GM19372 (cell line): Measurements from ENCODE around the gene CEMIP.

Experiments
- ATAC-seq: cut with Tn5 transposase; IDR thresholded peaks from one replicate; pipeline ENCODE4 v1.9.1; 2021; ENCODE audit warnings: mild to moderate bottlenecking, low read depth, moderate library complexity; ENCODE audit not compliant: unreplicated experiment

CEMIP gene

GRCh38 chr15:80878867-80879250 lies 99.7 kb downstream of the CEMIP start:
- no peak for ATAC-seq

- ATAC-seq: no peak
Observed at GRCh38 chr15:80880086-80880485, 100.9 kb downstream of the CEMIP start.

- no peak for ATAC-seq
Observed at GRCh38 chr15:80883641-80884040, 104.5 kb downstream of the CEMIP start.

DNA sequence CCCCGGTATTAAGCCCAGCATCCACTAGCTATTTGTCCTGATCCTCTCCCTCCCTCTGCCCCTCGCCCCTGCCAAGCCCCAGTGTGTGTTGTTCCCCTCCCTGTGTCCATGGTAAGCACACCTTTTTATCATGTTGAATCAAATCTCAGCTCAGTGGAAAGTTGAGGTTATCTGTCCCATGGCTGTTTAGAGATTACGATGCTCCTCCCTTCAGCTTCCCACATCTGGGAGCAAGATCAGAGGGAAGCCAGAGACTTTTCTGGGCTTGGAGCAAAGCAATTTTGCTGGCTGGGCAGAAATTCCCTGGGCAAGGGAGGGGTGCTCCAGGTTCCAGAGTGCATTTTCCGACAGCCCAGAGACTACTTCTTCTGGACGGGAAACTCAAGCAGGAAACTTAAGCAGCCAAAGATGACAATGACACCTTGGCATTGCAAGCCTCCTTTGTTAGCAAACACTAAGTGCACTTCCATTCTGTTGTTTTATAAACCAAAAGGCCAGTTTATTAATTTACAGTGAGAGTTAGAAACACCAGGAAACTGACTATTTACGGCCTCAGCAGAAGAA lies 105.9 kb downstream of the CEMIP start:
- ATAC-seq: no peak

GRCh38 chr15:80887148-80887547 lies 108.0 kb downstream of the CEMIP start:
- ATAC-seq: no peak

DNA sequence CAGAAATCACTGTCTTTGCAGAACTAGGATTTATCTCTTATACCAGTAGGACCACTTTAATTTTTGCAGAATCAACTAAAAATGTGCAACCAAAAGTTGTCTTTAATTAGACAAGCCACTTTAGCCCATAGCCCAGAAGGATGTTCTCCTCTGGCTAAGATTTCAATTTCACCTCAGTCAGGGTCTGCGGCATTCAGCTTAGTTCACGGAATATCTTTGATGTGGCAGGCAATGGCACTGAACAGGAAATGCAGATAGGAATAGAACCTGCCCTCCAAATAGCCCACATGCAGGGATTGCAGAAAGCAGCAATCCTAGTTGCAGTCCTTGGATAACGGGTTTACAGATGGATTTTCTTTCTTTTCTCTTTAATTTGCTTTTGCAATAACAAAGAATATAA lies 109.7 kb downstream of the CEMIP start:
- no peak for ATAC-seq

DNA sequence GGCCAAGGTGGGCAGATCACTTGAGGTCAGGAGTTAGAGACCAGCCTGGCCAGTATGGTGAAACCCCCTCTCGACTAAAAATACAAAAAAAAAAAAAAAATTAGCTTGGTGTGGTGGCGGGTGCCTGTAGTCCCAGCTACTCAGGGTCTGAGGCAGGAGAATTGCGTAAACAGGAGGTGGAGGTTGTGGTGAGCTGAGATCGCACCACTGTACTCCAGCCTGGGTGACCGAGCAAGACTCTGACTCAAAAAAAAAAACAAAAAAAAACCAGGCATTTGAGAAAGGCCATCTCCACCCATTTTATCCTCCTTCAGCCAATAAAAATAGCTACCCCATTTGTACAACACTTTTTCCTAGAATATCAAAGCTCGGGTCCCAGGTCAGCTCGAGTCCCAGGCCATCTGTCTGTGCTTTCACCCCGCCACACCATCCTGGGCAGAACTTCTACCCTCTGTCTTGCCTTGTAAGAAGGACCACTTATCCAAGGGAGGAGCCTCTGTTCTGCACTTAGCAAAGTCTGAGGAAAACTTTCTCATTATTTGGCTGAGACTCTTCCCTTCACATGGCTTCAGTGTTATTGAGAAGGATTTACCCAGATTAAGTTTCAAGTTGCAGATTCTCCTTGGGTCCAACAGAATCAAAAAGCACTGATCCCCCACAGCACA lies 111.3 kb downstream of the CEMIP start:
- no peak for ATAC-seq

- ATAC-seq: no peak
Observed at GRCh38 chr15:80891006-80891405, 111.8 kb downstream of the CEMIP start.

GRCh38 chr15:80892414-80892813 lies 113.2 kb downstream of the CEMIP start:
- no peak for ATAC-seq

- ATAC-seq: no peak
Observed at GRCh38 chr15:80893777-80894176, 114.6 kb downstream of the CEMIP start.

GRCh38 chr15:80895091-80895490 lies 115.9 kb downstream of the CEMIP start:
- no peak for ATAC-seq

DNA sequence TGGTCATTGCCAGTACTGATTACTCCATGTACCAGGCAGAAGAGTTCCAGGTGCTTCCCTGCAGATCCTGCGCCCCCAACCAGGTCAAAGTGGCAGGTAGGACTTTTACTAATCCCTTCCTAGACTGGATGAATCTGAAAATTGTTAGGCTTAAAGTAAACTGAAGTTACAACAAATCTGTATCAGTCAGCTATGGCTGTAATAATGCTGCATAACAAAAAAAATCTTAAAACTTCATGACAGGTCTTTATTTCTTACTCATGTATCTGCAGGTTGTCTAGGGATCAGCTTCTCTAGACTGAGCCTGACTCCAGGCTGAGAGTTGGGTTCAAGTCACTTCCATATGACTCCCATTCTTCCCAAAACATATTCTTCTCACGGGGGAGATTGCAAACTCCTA lies 116.8 kb downstream of the CEMIP start:
- no peak for ATAC-seq

GRCh38 chr15:80898040-80898439 lies 118.9 kb downstream of the CEMIP start:
- ATAC-seq: no peak

- no peak for ATAC-seq
Observed at GRCh38 chr15:80902298-80902801, 123.2 kb downstream of the CEMIP start.

GRCh38 chr15:80904998-80905397 lies 125.8 kb downstream of the CEMIP start:
- ATAC-seq: no peak

GRCh38 chr15:80906159-80906766 lies 127.1 kb downstream of the CEMIP start:
- ATAC-seq: no peak

DNA sequence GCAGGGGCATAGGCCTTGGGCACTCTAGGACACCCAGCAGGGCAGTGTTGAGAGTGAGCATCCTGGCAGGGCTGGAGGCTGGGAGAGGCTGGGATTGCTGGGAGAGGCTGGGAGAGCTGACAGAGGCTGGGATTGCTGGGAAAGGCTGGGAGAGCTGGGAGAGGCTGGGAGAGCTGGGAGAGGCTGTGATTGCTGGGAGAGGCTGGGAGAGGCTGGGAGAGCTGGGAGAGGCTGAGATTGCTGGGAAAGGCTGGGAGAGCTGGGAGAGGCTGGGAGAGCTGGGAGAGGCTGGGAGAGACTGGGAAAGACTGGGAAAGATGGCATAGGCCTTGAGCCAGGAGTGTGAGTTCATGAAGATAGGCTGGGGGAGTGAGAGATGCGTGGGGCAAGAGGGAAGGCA lies 132.7 kb downstream of the CEMIP start:
- no peak for ATAC-seq

GRCh38 chr15:80912673-80913072 lies 133.5 kb downstream of the CEMIP start:
- no peak for ATAC-seq

GRCh38 chr15:80913541-80913940 lies 134.4 kb downstream of the CEMIP start:
- no peak for ATAC-seq

DNA sequence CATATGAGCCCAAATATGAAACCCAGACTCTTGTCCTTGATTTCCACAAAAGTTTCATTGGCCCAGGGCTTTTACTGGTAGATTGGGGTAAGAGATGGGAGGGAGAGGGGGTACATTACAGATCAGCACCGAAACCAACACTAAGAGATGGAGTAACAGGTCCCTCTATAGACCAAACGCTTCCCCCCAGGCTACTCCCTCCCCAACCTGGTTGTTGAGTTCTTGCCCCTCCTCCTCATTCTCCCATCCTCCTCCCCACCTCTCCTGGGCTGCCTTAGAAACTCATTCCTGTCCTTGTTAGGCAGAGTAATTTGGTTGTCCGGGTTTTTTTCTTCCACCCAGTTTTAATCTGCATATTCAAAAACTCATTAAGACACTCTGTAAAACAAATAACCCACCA lies 136.3 kb downstream of the CEMIP start:
- no peak for ATAC-seq

DNA sequence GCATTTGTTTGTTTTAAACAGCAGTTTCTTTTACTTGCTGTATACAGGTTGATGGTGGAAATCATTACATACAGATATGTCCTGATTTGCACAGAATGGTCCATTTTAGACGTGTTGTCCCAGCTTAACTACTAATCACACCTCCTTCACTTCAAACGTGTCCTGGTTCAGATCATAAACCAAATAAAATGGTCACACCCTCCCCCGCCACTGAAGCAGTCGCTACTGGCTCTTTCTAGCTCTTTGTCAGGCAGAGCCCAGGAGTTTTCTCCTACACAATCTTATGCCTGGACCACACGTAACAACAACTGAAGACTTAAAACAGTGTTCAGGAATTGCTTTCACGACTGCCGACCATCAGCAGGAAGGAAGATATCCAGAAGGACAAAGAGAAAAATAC lies 136.9 kb downstream of the CEMIP start:
- ATAC-seq: no peak

DNA sequence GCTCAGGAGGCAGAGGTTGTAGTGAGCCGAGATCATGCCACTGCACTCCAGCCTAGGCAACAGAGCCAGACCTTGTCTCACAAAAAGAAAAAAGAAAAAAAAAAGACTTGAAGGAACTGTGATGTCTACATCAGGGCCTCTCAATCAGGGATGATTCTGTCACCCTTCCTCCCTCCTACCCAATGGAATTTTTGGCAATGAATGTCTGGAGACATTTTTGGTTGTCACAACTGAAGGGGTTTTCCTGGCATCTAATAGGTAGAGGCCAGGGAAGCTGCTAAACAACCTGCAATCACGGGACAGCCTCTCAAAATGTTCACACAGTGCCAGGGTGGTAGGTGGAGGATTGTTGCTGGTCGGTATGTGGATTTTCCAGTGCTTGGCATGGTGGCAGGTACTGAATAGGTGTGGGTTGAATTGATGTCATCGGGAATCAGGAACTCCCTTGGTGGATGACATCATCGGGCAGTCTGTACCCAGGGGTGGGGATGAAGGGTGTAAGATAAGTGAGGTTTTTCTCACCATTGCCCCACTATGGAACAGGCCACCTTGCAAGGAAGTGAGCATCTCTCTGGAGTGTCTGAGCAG lies 139.1 kb downstream of the CEMIP start:
- no peak for ATAC-seq
